Measurements from ENCODE around the gene RAB3C.

DNA sequence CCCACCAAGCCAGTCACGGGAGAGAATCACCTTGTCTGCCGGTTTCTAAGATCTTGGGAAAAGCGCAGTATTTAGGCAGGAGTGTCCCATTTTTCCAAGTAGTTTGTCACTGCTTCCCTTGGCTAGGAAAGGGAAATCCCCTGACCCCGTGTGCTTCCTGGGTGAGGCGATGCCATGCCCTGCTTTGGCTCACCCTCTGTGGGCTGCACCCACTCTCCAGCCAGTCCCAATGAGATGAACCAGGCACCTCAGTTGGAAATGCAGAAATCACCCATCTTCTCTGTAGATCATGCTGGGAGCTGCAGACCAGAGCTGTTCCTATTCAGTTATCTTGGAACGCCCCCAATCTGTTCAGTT, 116.9 kb downstream of the RAB3C start:
- TF ChIP-seq, protein P1, sequence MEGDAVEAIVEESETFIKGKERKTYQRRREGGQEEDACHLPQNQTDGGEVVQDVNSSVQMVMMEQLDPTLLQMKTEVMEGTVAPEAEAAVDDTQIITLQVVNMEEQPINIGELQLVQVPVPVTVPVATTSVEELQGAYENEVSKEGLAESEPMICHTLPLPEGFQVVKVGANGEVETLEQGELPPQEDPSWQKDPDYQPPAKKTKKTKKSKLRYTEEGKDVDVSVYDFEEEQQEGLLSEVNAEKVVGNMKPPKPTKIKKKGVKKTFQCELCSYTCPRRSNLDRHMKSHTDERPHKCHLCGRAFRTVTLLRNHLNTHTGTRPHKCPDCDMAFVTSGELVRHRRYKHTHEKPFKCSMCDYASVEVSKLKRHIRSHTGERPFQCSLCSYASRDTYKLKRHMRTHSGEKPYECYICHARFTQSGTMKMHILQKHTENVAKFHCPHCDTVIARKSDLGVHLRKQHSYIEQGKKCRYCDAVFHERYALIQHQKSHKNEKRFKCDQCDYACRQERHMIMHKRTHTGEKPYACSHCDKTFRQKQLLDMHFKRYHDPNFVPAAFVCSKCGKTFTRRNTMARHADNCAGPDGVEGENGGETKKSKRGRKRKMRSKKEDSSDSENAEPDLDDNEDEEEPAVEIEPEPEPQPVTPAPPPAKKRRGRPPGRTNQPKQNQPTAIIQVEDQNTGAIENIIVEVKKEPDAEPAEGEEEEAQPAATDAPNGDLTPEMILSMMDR (conservative IDR thresholded peaks at IDR 0.05; ENCODE audit: low read length), result no peak
- TF ChIP-seq EZH2phosphoT487 (IDR thresholded peaks at IDR 0.05; ENCODE audit: borderline replicate concordance), result no peak
